Measurements from ENCODE around the gene TNFAIP1.

GRCh38 chr17:28379814-28380801 lies 44.5 kb downstream of the TNFAIP1 start:
- no peak for TF ChIP-seq CTCF (IDR thresholded peaks at IDR 0.05)
- TF ChIP-seq CEBPB (IDR thresholded peaks at IDR 0.05): peak; percentile 72 to 85
- TF ChIP-seq RNF2 (IDR thresholded peaks at IDR 0.05; ENCODE audit: borderline replicate concordance, low read depth): no peak
- peak in 1 of 2 experiments; percentile 67; a peak in 2 of 5 replicates for TF ChIP-seq EP300 (IDR thresholded peaks at IDR 0.05)
- TF ChIP-seq POLR2A (IDR thresholded peaks at IDR 0.05; ENCODE audit: low read length): no peak
- no peak for TF ChIP-seq RFX5 (IDR thresholded peaks at IDR 0.05)
- TF ChIP-seq SREBF2 (IDR thresholded peaks at IDR 0.05): no peak
